HG02623 (cell line): ENCODE measurements around the gene PIK3R2.
"Not testable (repeated sequence)": the region's sequence is repeated elsewhere in the genome, so short reads cannot be mapped to it uniquely, and the experiment has no call there.

Source experiments
- ATAC-seq: cut with Tn5 transposase; IDR thresholded peaks from one replicate; pipeline ENCODE4 v1.9.1; 2021; ENCODE audit warnings: moderate library complexity; ENCODE audit not compliant: unreplicated experiment

Gene PIK3R2

GRCh38 chr19:18152817-18153555, at the start of gene PIK3R2:
PIK3R2 (plus strand) TSS chr19:18153163; CDS start chr19:18155880, 2,717 bp downstream.
- peak; percentile 61 for ATAC-seq

GRCh38 chr19:18104793-18105131, 48.2 kb upstream of the PIK3R2 start:
- no peak for ATAC-seq

- not testable (repeated sequence) for ATAC-seq
Observed at GRCh38 chr19:18105259-18105658, 47.7 kb upstream of the PIK3R2 start.

GRCh38 chr19:18107235-18107634, 45.7 kb upstream of the PIK3R2 start:
- no peak for ATAC-seq

GRCh38 chr19:18108897-18109296, 44.1 kb upstream of the PIK3R2 start:
- no peak for ATAC-seq

- no peak for ATAC-seq
Observed at GRCh38 chr19:18109341-18109732, 43.6 kb upstream of the PIK3R2 start.

- no peak for ATAC-seq
Observed at GRCh38 chr19:18109733-18110608, 43.0 kb upstream of the PIK3R2 start.

- no peak for ATAC-seq
Observed at GRCh38 chr19:18110609-18111232, 42.2 kb upstream of the PIK3R2 start.

- ATAC-seq = no peak
Observed at GRCh38 chr19:18112989-18113478, 39.9 kb upstream of the PIK3R2 start.

- no peak for ATAC-seq
Observed at GRCh38 chr19:18113827-18114226, 39.1 kb upstream of the PIK3R2 start.

GRCh38 chr19:18114483-18114882, 38.5 kb upstream of the PIK3R2 start:
- ATAC-seq = no peak

- ATAC-seq = no peak
Observed at GRCh38 chr19:18117364-18117691, 35.6 kb upstream of the PIK3R2 start.

GRCh38 chr19:18117692-18118378, 35.1 kb upstream of the PIK3R2 start:
- ATAC-seq = peak; percentile 73

- no peak for ATAC-seq
Observed at GRCh38 chr19:18118420-18119012, 34.4 kb upstream of the PIK3R2 start.

GRCh38 chr19:18119013-18119716, 33.8 kb upstream of the PIK3R2 start:
- ATAC-seq = no peak

GRCh38 chr19:18119717-18120105, 33.3 kb upstream of the PIK3R2 start:
- no peak for ATAC-seq

- ATAC-seq = no peak
Observed at GRCh38 chr19:18120127-18120526, 32.8 kb upstream of the PIK3R2 start.

GRCh38 chr19:18121166-18121565, 31.8 kb upstream of the PIK3R2 start:
- ATAC-seq = no peak

- ATAC-seq = no peak
Observed at GRCh38 chr19:18122424-18122823, 30.5 kb upstream of the PIK3R2 start.
